Coronary artery (tissue), 2 donors: ENCODE data around the gene ME3.

Source experiments
- DNase-seq: peaks from one replicate; pipeline ENCODE4 v3.0.0-alpha.2; 2017; ENCODE audit warnings: low spot score
- H3K27ac ChIP-seq, 2 donors: fragments of 200-600 bp; sonication (generic); one replicate each; pipeline ENCODE4 v1.5.1; 2016 to 2019
- H3K4me3 ChIP-seq: fragments of 200-600 bp; sonication (generic); 2 replicates; pipeline ENCODE4 v1.5.1; 2016; ENCODE audit warnings: mild to moderate bottlenecking, moderate library complexity
- CTCF ChIP-seq: fragments of 200-600 bp; sonication (generic); IDR thresholded peaks from one replicate; pipeline ENCODE4 v1.5.1; 2019; ENCODE audit warnings: antibody characterized with exemption

The ME3 gene

GRCh38 chr11:86715611-86716010, 43.2 kb upstream of the ME3 start:
- Histone ChIP-seq H3K27ac (no peak overlapping the region), H3K4me3 (no peak overlapping the region)
- TF ChIP-seq CTCF: no peak
- no peak for DNase-seq

- no peak for DNase-seq
- TF ChIP-seq CTCF: no peak
- Histone ChIP-seq H3K4me3 (no peak overlapping the region), H3K27ac (no peak overlapping the region)
Measured at GRCh38 chr11:86713552-86713951, 41.1 kb upstream of the ME3 start.

- Histone ChIP-seq H3K4me3 (no peak overlapping the region), H3K27ac (no peak overlapping the region)
- no peak for TF ChIP-seq CTCF
- no peak for DNase-seq
Measured at GRCh38 chr11:86710936-86711335, 38.5 kb upstream of the ME3 start.

- TF ChIP-seq CTCF: no peak
- H3K4me3 ChIP-seq: no peak overlapping the region
- no peak for DNase-seq
- H3K27ac ChIP-seq: no peak overlapping the region
Measured at GRCh38 chr11:86708669-86709068, 36.3 kb upstream of the ME3 start.

GRCh38 chr11:86706338-86707131, 34.1 kb upstream of the ME3 start:
- H3K27ac ChIP-seq: no peak overlapping the region
- H3K4me3 ChIP-seq: no peak overlapping the region
- TF ChIP-seq CTCF: no peak
- DNase-seq: no peak

GRCh38 chr11:86704710-86705109, 32.3 kb upstream of the ME3 start:
- DNase-seq: no peak
- no peak for TF ChIP-seq CTCF
- Histone ChIP-seq H3K4me3 (no peak overlapping the region), H3K27ac (no peak overlapping the region)

- no peak for TF ChIP-seq CTCF
- no peak for DNase-seq
- Histone ChIP-seq H3K4me3 (no peak overlapping the region), H3K27ac (no peak overlapping the region)
Measured at GRCh38 chr11:86703987-86704386, 31.6 kb upstream of the ME3 start.
